Caco-2 (cell line): Measurements from ENCODE around the gene TBX15. TPM values are rescaled to one million over a fixed set of nuclear protein-coding genes. Genes with fewer than 3 reads are reported as not detected.

Source experiments
- BruUV-seq: library from RNA; stranded (reverse); fragments of 400-500 nt; replicated peaks from 2 replicates; lab custom pipeline; 2021; lab: Mats Ljungman, UMichigan
- CTCF ChIA-PET: fragments of 300-600 bp; sonication (Branson Sonifier 250); formaldehyde crosslinking; loops from one replicate; lab custom pipeline; 2022; ENCODE audit warnings: antibody characterized with exemption; lab: Charles Lee
- POLR2A ChIA-PET: fragments of 300-600 bp; sonication (Branson Sonifier 250); formaldehyde crosslinking; loops from one replicate; lab custom pipeline; 2022; ENCODE audit warnings: antibody characterized with exemption; lab: Charles Lee
- DNase-seq, 2 experiments: peaks; one replicate each; pipeline versions ENCODE4 v3.0.0 to v3.0.0-alpha.2; 2020 to 2022
- H3K27me3 ChIP-seq: replicated peaks from 2 replicates; pipeline ENCODE4 v1.6.0; 2011; ENCODE audit warnings: low read length; ENCODE audit not compliant: control insufficient read depth, insufficient read depth
- H3K36me3 ChIP-seq: 2 replicates; pipeline ENCODE4 v1.5.1; 2011; ENCODE audit warnings: low read length; ENCODE audit not compliant: control insufficient read depth, insufficient read depth
- H3K4me1 ChIP-seq: fragments of 250-450 bp; sonication (Bioruptor Pico); 2 replicates; pipeline ENCODE4 v1.5.1; 2020; ENCODE audit warnings: mild to moderate bottlenecking
- H3K4me3 ChIP-seq: 2 replicates; pipeline ENCODE4 v1.5.1; 2011; ENCODE audit warnings: low read depth, mild to moderate bottlenecking, control low read depth, low read length
- H3K9me3 ChIP-seq: fragments of 250-450 bp; sonication (Bioruptor Pico); 2 replicates; pipeline ENCODE4 v1.5.1; 2020; ENCODE audit warnings: mild to moderate bottlenecking, moderate library complexity
- H3K27ac Mint-ChIP-seq: one replicate; pipeline ENCODE4 v1.8.0; 2022; ENCODE audit warnings: mixed read lengths; ENCODE audit not compliant: unreplicated experiment
- H3K27me3 Mint-ChIP-seq: one replicate; pipeline ENCODE4 v1.8.0; 2022; ENCODE audit warnings: mixed read lengths; ENCODE audit not compliant: insufficient read depth, unreplicated experiment
- H3K36me3 Mint-ChIP-seq: one replicate; pipeline ENCODE4 v1.8.0; 2022; ENCODE audit warnings: mild to moderate bottlenecking, mixed read lengths; ENCODE audit not compliant: insufficient read depth, unreplicated experiment
- H3K4me1 Mint-ChIP-seq: one replicate; pipeline ENCODE4 v1.8.0; 2022; ENCODE audit warnings: low read depth, mixed read lengths; ENCODE audit not compliant: unreplicated experiment
- H3K4me3 Mint-ChIP-seq: one replicate; pipeline ENCODE4 v1.8.0; 2022; ENCODE audit warnings: mild to moderate bottlenecking, moderate library complexity, mixed read lengths; ENCODE audit not compliant: unreplicated experiment
- H3K9me3 Mint-ChIP-seq: one replicate; pipeline ENCODE4 v1.8.0; 2022; ENCODE audit warnings: mixed read lengths; ENCODE audit not compliant: unreplicated experiment
- intact Hi-C: fragments of 100-400 bp; cut with micrococcal nuclease; formaldehyde crosslinking; loops from one replicate; pipeline ENCODE4 v1.10.0; 2022; ENCODE audit not compliant: unreplicated experiment
- total RNA-seq: library from RNA; stranded (reverse); gene quantifications from 2 replicates; pipeline ENCODE4 v1.2.3, GENCODE V29; 2022
- TF ChIP-seq, protein P1 (sequence below), 2 experiments: fragments of 200-600 bp in 1 of 2; IDR thresholded peaks; 1 replicate in 1 of 2; 2 replicates in 1 of 2; pipeline versions ENCODE4 v1.5.1 to v1.8.0; 2011 to 2022; ENCODE audit warnings: antibody characterized with exemption in 1 of 2, control low read depth in 1 of 2, inconsistent platforms in 1 of 2, low read depth in 1 of 2, low read length in 1 of 2, mild to moderate bottlenecking in 1 of 2, moderate library complexity in 1 of 2; ENCODE audit not compliant: insufficient read depth in 1 of 2, severe bottlenecking in 1 of 2, unreplicated experiment in 1 of 2

Gene TBX15
- total RNA-seq, 1 experiment from 2014 or later, result 0.11 TPM

DNA sequence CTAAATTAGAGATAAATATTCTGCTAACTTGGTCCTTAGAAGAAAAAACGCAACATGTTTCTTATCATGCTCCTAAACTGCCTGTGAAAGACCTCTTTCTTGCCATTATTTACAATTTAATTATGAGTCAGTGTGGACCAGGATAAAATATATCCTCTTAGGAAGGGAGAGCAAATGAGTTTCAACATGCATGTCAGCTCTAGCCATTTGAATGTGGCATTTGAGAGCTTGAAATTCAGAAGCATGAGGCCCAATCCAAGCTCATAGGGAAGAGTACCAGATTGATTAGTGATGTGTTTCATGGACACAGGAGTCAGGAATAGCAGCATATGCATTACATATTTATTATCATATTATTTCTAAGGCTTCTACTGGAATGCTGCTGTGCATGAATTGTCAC lies 39.3 kb downstream of the TBX15 start:
- Histone ChIP-seq H3K4me1 (no peaks in the 10 kb centered on the region), H3K27me3 (no peaks in the 10 kb centered on the region), H3K9me3 (no peaks in the 10 kb centered on the region), H3K36me3 (no peaks in the 10 kb centered on the region), H3K4me3 (no peak overlapping the region)
- TF ChIP-seq, protein P1, sequence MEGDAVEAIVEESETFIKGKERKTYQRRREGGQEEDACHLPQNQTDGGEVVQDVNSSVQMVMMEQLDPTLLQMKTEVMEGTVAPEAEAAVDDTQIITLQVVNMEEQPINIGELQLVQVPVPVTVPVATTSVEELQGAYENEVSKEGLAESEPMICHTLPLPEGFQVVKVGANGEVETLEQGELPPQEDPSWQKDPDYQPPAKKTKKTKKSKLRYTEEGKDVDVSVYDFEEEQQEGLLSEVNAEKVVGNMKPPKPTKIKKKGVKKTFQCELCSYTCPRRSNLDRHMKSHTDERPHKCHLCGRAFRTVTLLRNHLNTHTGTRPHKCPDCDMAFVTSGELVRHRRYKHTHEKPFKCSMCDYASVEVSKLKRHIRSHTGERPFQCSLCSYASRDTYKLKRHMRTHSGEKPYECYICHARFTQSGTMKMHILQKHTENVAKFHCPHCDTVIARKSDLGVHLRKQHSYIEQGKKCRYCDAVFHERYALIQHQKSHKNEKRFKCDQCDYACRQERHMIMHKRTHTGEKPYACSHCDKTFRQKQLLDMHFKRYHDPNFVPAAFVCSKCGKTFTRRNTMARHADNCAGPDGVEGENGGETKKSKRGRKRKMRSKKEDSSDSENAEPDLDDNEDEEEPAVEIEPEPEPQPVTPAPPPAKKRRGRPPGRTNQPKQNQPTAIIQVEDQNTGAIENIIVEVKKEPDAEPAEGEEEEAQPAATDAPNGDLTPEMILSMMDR (IDR thresholded peaks at IDR 0.05; ENCODE audit: insufficient read depth in 1 of 2, low read depth in 1 of 2, low read length in 1 of 2, severe bottlenecking in 1 of 2, unreplicated experiment in 1 of 2), result no peak
- ChIA-PET POLR2A (no interaction called here), CTCF (no interaction called here)
- DNase-seq, result no peak
- intact Hi-C loops, result no loop called here
- Mint-ChIP-seq H3K9me3 (no peaks in the 10 kb centered on the region), H3K4me1 (no peaks in the 10 kb centered on the region), H3K36me3 (no peaks in the 10 kb centered on the region), H3K4me3 (no peak overlapping the region), H3K27me3 (peaks cover 3% of the 10 kb centered on the region), H3K27ac (no peak overlapping the region)
- BruUV-seq, result no TSS peak

GRCh38 chr1:118948351-118948750 lies 39.8 kb downstream of the TBX15 start:
- intact Hi-C loops, result no loop called here
- no peak overlapping the region for H3K4me3 ChIP-seq
- no peaks in the 10 kb centered on the region for H3K27me3 ChIP-seq
- no peaks in the 10 kb centered on the region for H3K36me3 ChIP-seq
- H3K4me3 Mint-ChIP-seq, result no peak overlapping the region
- ChIA-PET POLR2A (no interaction called here), CTCF (no interaction called here)
- no peaks in the 10 kb centered on the region for H3K4me1 ChIP-seq
- DNase-seq, result no peak
- BruUV-seq, result no TSS peak
- H3K9me3 Mint-ChIP-seq, result no peaks in the 10 kb centered on the region
- H3K4me1 Mint-ChIP-seq, result no peaks in the 10 kb centered on the region
- TF ChIP-seq, protein P1 (IDR thresholded peaks at IDR 0.05; ENCODE audit: insufficient read depth in 1 of 2, low read depth in 1 of 2, low read length in 1 of 2, severe bottlenecking in 1 of 2, unreplicated experiment in 1 of 2), result no peak
- H3K9me3 ChIP-seq, result no peaks in the 10 kb centered on the region
- no peaks in the 10 kb centered on the region for H3K36me3 Mint-ChIP-seq
- H3K27me3 Mint-ChIP-seq, result peaks cover 3% of the 10 kb centered on the region
- no peak overlapping the region for H3K27ac Mint-ChIP-seq

- Mint-ChIP-seq H3K36me3 (no peaks in the 10 kb centered on the region), H3K4me1 (no peaks in the 10 kb centered on the region), H3K27me3 (peaks cover 5% of the 10 kb centered on the region), H3K4me3 (no peak overlapping the region), H3K9me3 (no peaks in the 10 kb centered on the region), H3K27ac (no peak overlapping the region)
- CTCF ChIA-PET, result no interaction called here
- H3K27me3 ChIP-seq, result no peaks in the 10 kb centered on the region
- DNase-seq, result no peak
- no peaks in the 10 kb centered on the region for H3K36me3 ChIP-seq
- BruUV-seq, result no TSS peak
- TF ChIP-seq, protein P1 (IDR thresholded peaks at IDR 0.05; ENCODE audit: insufficient read depth in 1 of 2, low read depth in 1 of 2, low read length in 1 of 2, severe bottlenecking in 1 of 2, unreplicated experiment in 1 of 2), result no peak
- no peaks in the 10 kb centered on the region for H3K9me3 ChIP-seq
- H3K4me3 ChIP-seq, result no peak overlapping the region
- no peaks in the 10 kb centered on the region for H3K4me1 ChIP-seq
- POLR2A ChIA-PET, result no interaction called here
- intact Hi-C loops, result no loop called here
These were observed 40.4 kb downstream of the TBX15 start for GRCh38 chr1:118947790-118948189.
